OCI-LY7 (cell line): Measurements from ENCODE around the gene CERCAM. TPM values are rescaled to one million over a fixed set of nuclear protein-coding genes. Genes with fewer than 3 reads are reported as not detected.

ENCODE experiments used
- BruUV-seq: library from RNA; stranded (reverse); fragments of 400-500 nt; replicated peaks from 2 replicates; lab custom pipeline; 2021; lab: Mats Ljungman, UMichigan
- CTCF ChIA-PET: fragments of 300-600 bp; sonication (Branson Sonifier 250); formaldehyde crosslinking; loops from one replicate; lab custom pipeline; 2022; ENCODE audit warnings: antibody characterized with exemption; ENCODE audit not compliant: unreplicated experiment; lab: Charles Lee
- POLR2A ChIA-PET: fragments of 300-600 bp; sonication (Branson Sonifier 250); formaldehyde crosslinking; loops from one replicate; lab custom pipeline; 2022; ENCODE audit warnings: antibody characterized with exemption; lab: Charles Lee
- DNase-seq: peaks from one replicate; pipeline ENCODE4 v3.0.0-alpha.2; 2015; ENCODE audit warnings: low spot score
- H2AFZ ChIP-seq: fragments of 200-600 bp; sonication (generic), shearing (Covaris generic); 2 replicates; pipeline ENCODE4 v1.6.1; 2014; ENCODE audit warnings: mild to moderate bottlenecking, antibody characterized with exemption, low read length, moderate library complexity
- H3K27ac ChIP-seq: fragments of 200-600 bp; sonication (generic); 2 replicates; pipeline ENCODE4 v1.5.1; 2014; ENCODE audit warnings: mixed run types, low read depth, mild to moderate bottlenecking, moderate library complexity, low read length, inconsistent platforms; ENCODE audit not compliant: poor library complexity, severe bottlenecking
- H3K36me3 ChIP-seq: fragments of 200-600 bp; sonication (generic); 2 replicates; pipeline ENCODE4 v1.6.1; 2014; ENCODE audit warnings: mild to moderate bottlenecking, antibody characterized with exemption, low read length, moderate library complexity, mixed read lengths; ENCODE audit not compliant: insufficient read depth
- H3K4me1 ChIP-seq: fragments of 200-600 bp; sonication (generic); 2 replicates; pipeline ENCODE4 v1.5.1; 2014; ENCODE audit warnings: mild to moderate bottlenecking, low read length; ENCODE audit not compliant: insufficient read depth, poor library complexity, severe bottlenecking
- H3K4me2 ChIP-seq: fragments of 200-600 bp; sonication (generic); 2 replicates; pipeline ENCODE4 v1.6.1; 2014; ENCODE audit warnings: mild to moderate bottlenecking, low read length
- H3K4me3 ChIP-seq: fragments of 200-600 bp; sonication (generic); 2 replicates; pipeline ENCODE4 v1.5.1; 2014; ENCODE audit warnings: mild to moderate bottlenecking, low read depth, low read length; ENCODE audit not compliant: poor library complexity, severe bottlenecking
- H3K79me2 ChIP-seq: fragments of 200-600 bp; sonication (generic); 2 replicates; pipeline ENCODE4 v1.6.1; 2016; ENCODE audit warnings: low read depth, mild to moderate bottlenecking, low read length, moderate library complexity, mixed read lengths; ENCODE audit not compliant: insufficient read depth
- H3K9me2 ChIP-seq: fragments of 200-600 bp; sonication (generic); 2 replicates; pipeline ENCODE4 v1.6.1; 2016; ENCODE audit warnings: mild to moderate bottlenecking, low read length, mixed read lengths; ENCODE audit not compliant: insufficient read depth
- H3K9me3 ChIP-seq: fragments of 200-600 bp; sonication (generic); 2 replicates; pipeline ENCODE4 v1.6.1; 2014; ENCODE audit warnings: mild to moderate bottlenecking, mixed run types, low read length, mixed read lengths
- H4K20me1 ChIP-seq: fragments of 200-600 bp; sonication (generic); 2 replicates; pipeline ENCODE4 v1.6.1; 2014; ENCODE audit warnings: mild to moderate bottlenecking, antibody characterized with exemption, low read length, moderate library complexity, mixed read lengths; ENCODE audit not compliant: insufficient read depth
- EZH2phosphoT487 ChIP-seq: fragments of 200-600 bp; sonication (generic); IDR thresholded peaks from 2 replicates; pipeline ENCODE4 v1.6.1; 2018; ENCODE audit warnings: low read depth, borderline replicate concordance, mild to moderate bottlenecking, mixed run types, antibody characterized with exemption, low read length, moderate library complexity, mixed read lengths
- intact Hi-C: fragments of 100-400 bp; cut with micrococcal nuclease; formaldehyde crosslinking; loops from one replicate; pipeline ENCODE4 v1.10.0; 2022; ENCODE audit not compliant: unreplicated experiment
- total RNA-seq, 2 experiments: library from RNA; depleted of rRNA in 1 of 2; stranded (reverse); fragments of >200 nt in 1 of 2; shearing (Covaris generic) in 1 of 2; gene quantifications; 2 replicates each; pipeline ENCODE4 v1.2.3, GENCODE V29; 2014 to 2022
- TF ChIP-seq, protein P1 (sequence below): fragments of 200-600 bp; sonication (generic); conservative IDR thresholded peaks from 2 replicates; pipeline ENCODE4 v1.5.1; 2014; ENCODE audit warnings: mild to moderate bottlenecking, antibody characterized with exemption, low read length, moderate library complexity, mixed read lengths

The CERCAM gene
- total RNA-seq, 2 experiments from 2014 or later: 2.7 to 3.5 TPM

- H3K79me2 ChIP-seq: no peaks in the 10 kb centered on the region
- CTCF ChIA-PET: interaction anchor here (0.6 kb wide), 1 partner anchor 18 kb away, joined by 4 read pairs; no protein-coding TSS in a partner anchor
- no peaks in the 10 kb centered on the region for H3K36me3 ChIP-seq
- H3K27ac ChIP-seq: no peak overlapping the region
- BruUV-seq: no TSS peak
- H3K4me1 ChIP-seq: peaks cover 3% of the 10 kb centered on the region
- H4K20me1 ChIP-seq: no peaks in the 10 kb centered on the region
- H2AFZ ChIP-seq: no peak overlapping the region
- H3K9me2 ChIP-seq: no peaks in the 10 kb centered on the region
- TF ChIP-seq, protein P1, sequence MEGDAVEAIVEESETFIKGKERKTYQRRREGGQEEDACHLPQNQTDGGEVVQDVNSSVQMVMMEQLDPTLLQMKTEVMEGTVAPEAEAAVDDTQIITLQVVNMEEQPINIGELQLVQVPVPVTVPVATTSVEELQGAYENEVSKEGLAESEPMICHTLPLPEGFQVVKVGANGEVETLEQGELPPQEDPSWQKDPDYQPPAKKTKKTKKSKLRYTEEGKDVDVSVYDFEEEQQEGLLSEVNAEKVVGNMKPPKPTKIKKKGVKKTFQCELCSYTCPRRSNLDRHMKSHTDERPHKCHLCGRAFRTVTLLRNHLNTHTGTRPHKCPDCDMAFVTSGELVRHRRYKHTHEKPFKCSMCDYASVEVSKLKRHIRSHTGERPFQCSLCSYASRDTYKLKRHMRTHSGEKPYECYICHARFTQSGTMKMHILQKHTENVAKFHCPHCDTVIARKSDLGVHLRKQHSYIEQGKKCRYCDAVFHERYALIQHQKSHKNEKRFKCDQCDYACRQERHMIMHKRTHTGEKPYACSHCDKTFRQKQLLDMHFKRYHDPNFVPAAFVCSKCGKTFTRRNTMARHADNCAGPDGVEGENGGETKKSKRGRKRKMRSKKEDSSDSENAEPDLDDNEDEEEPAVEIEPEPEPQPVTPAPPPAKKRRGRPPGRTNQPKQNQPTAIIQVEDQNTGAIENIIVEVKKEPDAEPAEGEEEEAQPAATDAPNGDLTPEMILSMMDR: no peak
- intact Hi-C loops: no loop called here
- H3K9me3 ChIP-seq: no peaks in the 10 kb centered on the region
- H3K4me2 ChIP-seq: no peak overlapping the region
- POLR2A ChIA-PET: no interaction called here
- no peak for DNase-seq
- H3K4me3 ChIP-seq: no peak overlapping the region
Measured at GRCh38 chr9:128435611-128436010, 15.0 kb downstream of the CERCAM start.

- no peak overlapping the region for H3K4me3 ChIP-seq
- intact Hi-C loops: loop anchor here (2.0 kb wide), 1 partner anchor 114 kb away; the partner anchor contains the start of gene SPTAN1
- no peaks in the 10 kb centered on the region for H4K20me1 ChIP-seq
- peak; percentile 86 for DNase-seq
- no peaks in the 10 kb centered on the region for H3K79me2 ChIP-seq
- no peak overlapping the region for H3K4me2 ChIP-seq
- TF ChIP-seq EZH2phosphoT487: no peak
- TF ChIP-seq, protein P1: peak; percentile 88
- POLR2A ChIA-PET: interaction anchor here (1.0 kb wide), 1 partner anchor 113 kb away, joined by 3 read pairs; no protein-coding TSS in a partner anchor
- no TSS peak for BruUV-seq
- H3K9me2 ChIP-seq: no peaks in the 10 kb centered on the region
- H3K27ac ChIP-seq: no peak overlapping the region
- H2AFZ ChIP-seq: peak overlapping the region; percentile 85
- H3K36me3 ChIP-seq: no peaks in the 10 kb centered on the region
- no peaks in the 10 kb centered on the region for H3K9me3 ChIP-seq
- CTCF ChIA-PET: interaction anchor here (0.6 to 1.0 kb wide), 5 partner anchors 12 to 97 kb away, joined by 3 to 6 read pairs (median 3); no protein-coding TSS in a partner anchor
- peaks cover 3% of the 10 kb centered on the region for H3K4me1 ChIP-seq
Measured at GRCh38 chr9:128438343-128439109, 17.9 kb downstream of the CERCAM start.

GRCh38 chr9:128439273-128439672 is 18.6 kb downstream of the CERCAM start:
- H3K9me3 ChIP-seq: no peaks in the 10 kb centered on the region
- no peaks in the 10 kb centered on the region for H4K20me1 ChIP-seq
- CTCF ChIA-PET: interaction anchor here (0.6 to 1.0 kb wide), 4 partner anchors 11 to 98 kb away, joined by 3 to 6 read pairs (median 3); no protein-coding TSS in a partner anchor
- POLR2A ChIA-PET: interaction anchor here (1.0 kb wide), 1 partner anchor 112 kb away, joined by 3 read pairs; no protein-coding TSS in a partner anchor
- H2AFZ ChIP-seq: peak overlapping the region; percentile 85
- H3K4me1 ChIP-seq: peaks cover 3% of the 10 kb centered on the region
- H3K4me2 ChIP-seq: no peak overlapping the region
- H3K36me3 ChIP-seq: no peaks in the 10 kb centered on the region
- H3K4me3 ChIP-seq: no peak overlapping the region
- intact Hi-C loops: loop anchor here (2.0 kb wide), 1 partner anchor 114 kb away; the partner anchor contains the start of gene SPTAN1
- TF ChIP-seq EZH2phosphoT487: no peak
- TF ChIP-seq, protein P1: no peak
- BruUV-seq: no TSS peak
- DNase-seq: no peak
- no peaks in the 10 kb centered on the region for H3K9me2 ChIP-seq
- H3K79me2 ChIP-seq: no peaks in the 10 kb centered on the region
- no peak overlapping the region for H3K27ac ChIP-seq
